DOHH2 (cell line): ENCODE data around the gene MBNL3.

Experiments
- H3F3A ChIP-seq: fragments of 200-600 bp; sonication (generic), shearing (Covaris generic); 2 replicates; pipeline ENCODE4 v1.6.0; 2016; ENCODE audit warnings: antibody characterized with exemption, mild to moderate bottlenecking; ENCODE audit not compliant: control insufficient read depth, insufficient read depth
- H3K27ac ChIP-seq: fragments of 200-600 bp; sonication (generic); 2 replicates; pipeline ENCODE4 v1.5.1; 2014; ENCODE audit warnings: low read depth, mild to moderate bottlenecking, low read length, moderate library complexity
- H3K27me3 ChIP-seq: fragments of 200-600 bp; sonication (generic); 2 replicates; pipeline ENCODE4 v1.6.1; 2014; ENCODE audit warnings: mild to moderate bottlenecking, low read length, mixed read lengths; ENCODE audit not compliant: control insufficient read depth
- H3K36me3 ChIP-seq: fragments of 200-600 bp; sonication (generic); 2 replicates; pipeline ENCODE4 v1.6.1; 2014; ENCODE audit warnings: mild to moderate bottlenecking, low read length, moderate library complexity, mixed read lengths; ENCODE audit not compliant: control insufficient read depth
- H3K4me1 ChIP-seq: fragments of 200-600 bp; sonication (generic); 2 replicates; pipeline ENCODE4 v1.6.1; 2014; ENCODE audit warnings: mild to moderate bottlenecking, low read length, mixed read lengths; ENCODE audit not compliant: control insufficient read depth
- H3K4me2 ChIP-seq: fragments of 200-600 bp; sonication (generic); 2 replicates; pipeline ENCODE4 v1.6.0; 2014; ENCODE audit warnings: mild to moderate bottlenecking, low read length, moderate library complexity
- H3K4me3 ChIP-seq: fragments of 200-600 bp; sonication (generic); 2 replicates; pipeline ENCODE4 v1.5.1; 2014; ENCODE audit warnings: mild to moderate bottlenecking, low read length, mixed read lengths
- H3K79me2 ChIP-seq: fragments of 200-600 bp; sonication (generic); 2 replicates; pipeline ENCODE4 v1.6.1; 2014; ENCODE audit warnings: mild to moderate bottlenecking, low read length, mixed read lengths; ENCODE audit not compliant: control insufficient read depth
- H3K9me2 ChIP-seq: fragments of 200-600 bp; sonication (generic); replicated peaks from 2 replicates; pipeline ENCODE4 v1.6.1; 2014; ENCODE audit warnings: mild to moderate bottlenecking, low read length, mixed read lengths; ENCODE audit not compliant: control insufficient read depth
- H3K9me3 ChIP-seq: fragments of 200-600 bp; sonication (generic); 2 replicates; pipeline ENCODE4 v1.6.1; 2014; ENCODE audit warnings: antibody characterized with exemption, low read length, mixed read lengths; ENCODE audit not compliant: control insufficient read depth, insufficient read depth
- H4K20me1 ChIP-seq: fragments of 200-600 bp; sonication (generic); 2 replicates; pipeline ENCODE4 v1.6.0; 2014; ENCODE audit warnings: low read depth, mild to moderate bottlenecking, antibody characterized with exemption, low read length, moderate library complexity; ENCODE audit not compliant: control insufficient read depth, insufficient read depth
- EZH2phosphoT487 ChIP-seq: fragments of 200-600 bp; sonication (generic); IDR thresholded peaks from 2 replicates; pipeline ENCODE4 v1.6.1; 2017; ENCODE audit warnings: borderline replicate concordance, mild to moderate bottlenecking, antibody characterized with exemption, low read length, moderate library complexity, mixed read lengths
- TF ChIP-seq, protein P1 (sequence below): fragments of 200-600 bp; sonication (generic); IDR thresholded peaks from one replicate; pipeline ENCODE4 v1.5.1; 2014; ENCODE audit warnings: antibody characterized with exemption, mild to moderate bottlenecking, low read depth, low read length; ENCODE audit not compliant: poor library complexity, severe bottlenecking

The MBNL3 gene

DNA sequence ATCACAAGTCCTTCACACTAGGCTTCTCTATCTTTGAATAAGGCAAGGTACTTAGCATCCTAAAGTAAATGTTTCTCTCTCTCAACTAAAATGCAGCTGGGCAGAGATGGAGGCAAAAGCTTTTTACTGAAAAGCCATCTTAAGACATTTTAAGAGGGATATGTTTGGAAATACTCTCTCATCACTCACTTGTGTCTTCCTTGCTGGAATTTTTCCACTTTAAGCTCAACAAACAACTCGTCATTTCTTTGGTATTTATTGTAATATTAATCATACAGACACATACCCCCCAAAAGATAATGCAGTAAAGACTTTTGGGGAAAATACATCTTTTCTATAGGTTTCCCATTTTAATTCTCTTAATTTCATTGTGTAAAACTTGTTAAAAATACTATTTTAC is 16.4 kb downstream of the MBNL3 start:
- no peak overlapping the region for H3K4me3 ChIP-seq
- H3F3A ChIP-seq, result no peaks in the 10 kb centered on the region
- no peak overlapping the region for H3K4me2 ChIP-seq
- no peaks in the 10 kb centered on the region for H3K9me2 ChIP-seq
- H3K27me3 ChIP-seq, result no peaks in the 10 kb centered on the region
- no peak overlapping the region for H3K27ac ChIP-seq
- peaks cover 88% of the 10 kb centered on the region for H3K79me2 ChIP-seq
- H3K36me3 ChIP-seq, result peaks cover 2% of the 10 kb centered on the region; the same call in 1 of the 2 replicates
- TF ChIP-seq, protein P1, sequence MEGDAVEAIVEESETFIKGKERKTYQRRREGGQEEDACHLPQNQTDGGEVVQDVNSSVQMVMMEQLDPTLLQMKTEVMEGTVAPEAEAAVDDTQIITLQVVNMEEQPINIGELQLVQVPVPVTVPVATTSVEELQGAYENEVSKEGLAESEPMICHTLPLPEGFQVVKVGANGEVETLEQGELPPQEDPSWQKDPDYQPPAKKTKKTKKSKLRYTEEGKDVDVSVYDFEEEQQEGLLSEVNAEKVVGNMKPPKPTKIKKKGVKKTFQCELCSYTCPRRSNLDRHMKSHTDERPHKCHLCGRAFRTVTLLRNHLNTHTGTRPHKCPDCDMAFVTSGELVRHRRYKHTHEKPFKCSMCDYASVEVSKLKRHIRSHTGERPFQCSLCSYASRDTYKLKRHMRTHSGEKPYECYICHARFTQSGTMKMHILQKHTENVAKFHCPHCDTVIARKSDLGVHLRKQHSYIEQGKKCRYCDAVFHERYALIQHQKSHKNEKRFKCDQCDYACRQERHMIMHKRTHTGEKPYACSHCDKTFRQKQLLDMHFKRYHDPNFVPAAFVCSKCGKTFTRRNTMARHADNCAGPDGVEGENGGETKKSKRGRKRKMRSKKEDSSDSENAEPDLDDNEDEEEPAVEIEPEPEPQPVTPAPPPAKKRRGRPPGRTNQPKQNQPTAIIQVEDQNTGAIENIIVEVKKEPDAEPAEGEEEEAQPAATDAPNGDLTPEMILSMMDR, result no peak
- no peak for TF ChIP-seq EZH2phosphoT487
- H4K20me1 ChIP-seq, result no peaks in the 10 kb centered on the region
- H3K9me3 ChIP-seq, result no peaks in the 10 kb centered on the region
- H3K4me1 ChIP-seq, result peaks cover 34% of the 10 kb centered on the region

DNA sequence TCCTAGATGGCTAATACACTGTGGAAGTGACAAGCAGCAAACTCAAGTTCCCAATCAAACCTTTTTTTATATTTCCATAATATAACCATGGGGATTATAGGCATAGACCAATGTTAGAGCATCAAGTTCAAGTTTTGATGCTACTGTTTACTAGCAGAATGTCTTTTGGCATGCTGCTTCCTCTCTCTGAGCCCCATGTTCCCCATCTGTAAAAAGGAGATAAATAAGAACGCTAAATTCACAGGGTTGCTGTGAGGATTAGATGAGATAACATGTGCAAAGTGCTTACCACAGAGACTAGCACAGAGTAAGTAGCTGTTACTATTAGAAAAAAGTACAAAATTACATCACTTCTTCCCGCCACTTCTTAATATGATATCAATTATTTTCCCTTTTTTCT is 18.0 kb downstream of the MBNL3 start:
- Histone ChIP-seq H3K4me2 (no peak overlapping the region), H3K9me3 (no peaks in the 10 kb centered on the region), H3K9me2 (no peaks in the 10 kb centered on the region), H3K4me3 (no peak overlapping the region), H4K20me1 (no peaks in the 10 kb centered on the region), H3K36me3 (0 out of 2 replicates have a peak, but pooled peaks cover 2% of the 10 kb centered on the region), H3K27me3 (no peaks in the 10 kb centered on the region), H3F3A (no peaks in the 10 kb centered on the region), H3K79me2 (peaks cover 81% of the 10 kb centered on the region), H3K27ac (no peak overlapping the region), H3K4me1 (peaks cover 18% of the 10 kb centered on the region)
- no peak for TF ChIP-seq EZH2phosphoT487
- TF ChIP-seq, protein P1, result no peak

DNA sequence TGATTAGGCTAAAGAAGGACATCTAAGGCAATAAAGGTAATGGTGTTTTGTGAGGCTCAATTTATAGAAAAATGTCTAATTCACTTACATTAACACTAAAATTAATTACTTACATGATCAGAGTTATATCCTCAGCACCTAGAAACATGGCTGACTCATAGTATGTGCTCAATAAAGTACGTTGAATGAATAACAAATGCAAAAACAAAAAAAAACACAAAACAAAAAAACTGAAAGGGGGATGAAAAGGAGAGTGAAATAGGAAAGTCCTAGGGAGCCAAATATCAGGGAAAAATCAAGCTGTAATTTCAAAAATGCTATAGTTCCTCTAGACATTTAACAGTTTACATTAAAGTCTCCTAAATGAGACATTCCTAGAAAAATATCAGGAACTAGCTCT is 18.7 kb downstream of the MBNL3 start:
- Histone ChIP-seq H3K9me3 (no peaks in the 10 kb centered on the region), H3K4me1 (peaks cover 12% of the 10 kb centered on the region), H3K79me2 (peaks cover 75% of the 10 kb centered on the region), H3K4me3 (no peak overlapping the region), H3F3A (no peaks in the 10 kb centered on the region), H3K36me3 (0 out of 2 replicates have a peak, but pooled peaks cover 2% of the 10 kb centered on the region), H3K9me2 (no peaks in the 10 kb centered on the region), H4K20me1 (no peaks in the 10 kb centered on the region), H3K27me3 (no peaks in the 10 kb centered on the region), H3K27ac (no peak overlapping the region), H3K4me2 (no peak overlapping the region)
- TF ChIP-seq, protein P1, result no peak
- no peak for TF ChIP-seq EZH2phosphoT487

DNA sequence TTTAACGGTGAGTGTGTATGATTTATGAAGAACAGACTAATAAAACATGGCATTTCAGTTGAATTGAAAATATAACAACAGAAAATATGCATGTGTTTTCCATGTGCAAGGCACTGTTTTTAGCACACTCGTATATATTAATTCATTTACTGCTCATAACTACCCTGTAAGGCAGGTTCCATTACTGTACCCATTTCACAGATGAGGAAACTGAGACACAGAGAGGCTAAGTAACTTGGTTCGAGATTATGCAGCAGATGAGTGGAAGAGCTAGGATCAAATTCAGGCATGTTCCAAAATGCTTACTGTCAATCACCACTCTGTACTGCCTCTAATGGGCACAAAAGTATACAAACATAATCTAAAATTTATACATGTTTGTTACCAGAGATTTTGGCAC is 20.4 kb downstream of the MBNL3 start:
- Histone ChIP-seq H3K27ac (no peak overlapping the region), H3K4me3 (no peak overlapping the region), H3F3A (no peaks in the 10 kb centered on the region), H3K4me1 (no peaks in the 10 kb centered on the region), H3K36me3 (0 out of 2 replicates have a peak, but pooled peaks cover 2% of the 10 kb centered on the region), H3K27me3 (no peaks in the 10 kb centered on the region), H3K9me3 (no peaks in the 10 kb centered on the region), H3K9me2 (no peaks in the 10 kb centered on the region), H3K79me2 (peaks cover 58% of the 10 kb centered on the region), H4K20me1 (no peaks in the 10 kb centered on the region), H3K4me2 (no peak overlapping the region)
- TF ChIP-seq, protein P1, result no peak
- no peak for TF ChIP-seq EZH2phosphoT487
